BLaER1 treated with 17β-estradiol and CSF1 and Interleukin-3, amounts not matched to agents 10 nM and 100 nM (cell line): ENCODE data around the gene CD93.

Experiments used
- H3K27ac ChIP-seq, 11 experiments: shearing (Covaris generic); formaldehyde crosslinking; 2 replicates each; pipeline ENCODE4 v1.8.1; 2022
- H3K27me3 ChIP-seq, 11 experiments: shearing (Covaris generic); formaldehyde crosslinking; 2 replicates each; pipeline ENCODE4 v1.8.1; 2022
- H3K36me3 ChIP-seq, 11 experiments: shearing (Covaris generic); formaldehyde crosslinking; 2 replicates each; pipeline ENCODE4 v1.8.1; 2022
- H3K4me1 ChIP-seq, 10 experiments: shearing (Covaris generic); formaldehyde crosslinking; 2 replicates each; pipeline ENCODE4 v1.8.1; 2022
- H3K4me2 ChIP-seq, 11 experiments: shearing (Covaris generic); formaldehyde crosslinking; 2 replicates each; pipeline ENCODE4 v1.8.1; 2022
- H3K4me3 ChIP-seq, 10 experiments: shearing (Covaris generic); formaldehyde crosslinking; 2 replicates each; pipeline ENCODE4 v1.8.1; 2022
- H3K9ac ChIP-seq, 11 experiments: shearing (Covaris generic); formaldehyde crosslinking; 2 replicates each; pipeline ENCODE4 v1.8.1; 2022
- H3K9me3 ChIP-seq, 11 experiments: shearing (Covaris generic); formaldehyde crosslinking; replicated peaks in 1 of 11; 2 replicates each; pipeline ENCODE4 v1.8.1; 2022
- H4K20me1 ChIP-seq, 11 experiments: shearing (Covaris generic); formaldehyde crosslinking; 2 replicates each; pipeline ENCODE4 v1.8.1; 2022
- Cebpa-rat ChIP-seq, 11 experiments: shearing (Covaris generic); IDR thresholded peaks; 2 replicates each; pipeline ENCODE4 v1.8.1; 2022

CD93 gene

GRCh38 chr20:23118144-23118543, 32.0 kb upstream of the CD93 start:
- peaks cover 85 to 98% (median 96%) of the 10 kb centered on the region in 10 experiments for H3K4me1 ChIP-seq
- H3K4me3 ChIP-seq: peak overlapping the region in 7 of 10 experiments; percentile 45 to 70 (median 60); a peak in 13 of 20 replicates
- H3K4me2 ChIP-seq: peak overlapping the region; percentile 67 to 98 (median 89)
- peak overlapping the region; percentile 54 to 81 (median 75); a peak in 21 of 22 replicates for H3K9ac ChIP-seq
- peak overlapping the region; percentile 64 to 88 (median 81) for H3K27ac ChIP-seq
- no peaks in the 10 kb centered on the region for H4K20me1 ChIP-seq
- no peaks in the 10 kb centered on the region for H3K9me3 ChIP-seq
- H3K27me3 ChIP-seq: no peaks in the 10 kb centered on the region
- TF ChIP-seq Cebpa-rat (IDR thresholded peaks at IDR 0.05): no peak
- peaks cover 0 to 51% (median 0%) of the 10 kb centered on the region in 11 experiments; a peak in 6 of 22 replicates for H3K36me3 ChIP-seq

DNA sequence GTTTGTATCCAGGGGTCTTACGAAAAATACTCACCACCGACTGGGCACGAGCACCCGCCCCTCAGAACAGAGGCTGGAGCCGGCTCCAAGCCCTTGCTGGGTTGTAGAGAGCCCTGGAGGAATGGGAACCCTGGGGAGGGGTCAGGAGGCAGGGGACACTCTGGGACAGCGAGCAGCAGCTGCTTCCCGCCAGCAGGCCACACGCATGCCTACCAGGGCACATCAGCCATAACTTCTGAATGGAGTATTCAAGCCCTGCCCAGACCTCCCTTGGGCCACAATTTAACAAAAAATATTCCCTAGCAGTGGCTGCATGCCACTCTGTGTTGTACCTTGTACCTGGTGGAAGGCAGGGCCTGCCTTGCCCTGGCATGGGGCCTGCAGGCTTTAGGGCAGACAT, 31.6 kb upstream of the CD93 start:
- Histone ChIP-seq H3K4me1 (peaks cover 87 to 98% (median 96%) of the 10 kb centered on the region in 10 experiments), H3K27ac (peak overlapping the region; percentile 64 to 88 (median 81)), H3K4me2 (peak overlapping the region; percentile 67 to 98 (median 89)), H3K36me3 (peaks cover 0 to 55% (median 0%) of the 10 kb centered on the region in 11 experiments; a peak in 6 of 22 replicates), H3K9ac (peak overlapping the region; percentile 54 to 81 (median 75); a peak in 21 of 22 replicates), H3K9me3 (no peaks in the 10 kb centered on the region), H4K20me1 (no peaks in the 10 kb centered on the region), H3K27me3 (no peaks in the 10 kb centered on the region), H3K4me3 (peak overlapping the region in 7 of 10 experiments; percentile 45 to 70 (median 60); a peak in 13 of 20 replicates)
- no peak for TF ChIP-seq Cebpa-rat (IDR thresholded peaks at IDR 0.05)

DNA sequence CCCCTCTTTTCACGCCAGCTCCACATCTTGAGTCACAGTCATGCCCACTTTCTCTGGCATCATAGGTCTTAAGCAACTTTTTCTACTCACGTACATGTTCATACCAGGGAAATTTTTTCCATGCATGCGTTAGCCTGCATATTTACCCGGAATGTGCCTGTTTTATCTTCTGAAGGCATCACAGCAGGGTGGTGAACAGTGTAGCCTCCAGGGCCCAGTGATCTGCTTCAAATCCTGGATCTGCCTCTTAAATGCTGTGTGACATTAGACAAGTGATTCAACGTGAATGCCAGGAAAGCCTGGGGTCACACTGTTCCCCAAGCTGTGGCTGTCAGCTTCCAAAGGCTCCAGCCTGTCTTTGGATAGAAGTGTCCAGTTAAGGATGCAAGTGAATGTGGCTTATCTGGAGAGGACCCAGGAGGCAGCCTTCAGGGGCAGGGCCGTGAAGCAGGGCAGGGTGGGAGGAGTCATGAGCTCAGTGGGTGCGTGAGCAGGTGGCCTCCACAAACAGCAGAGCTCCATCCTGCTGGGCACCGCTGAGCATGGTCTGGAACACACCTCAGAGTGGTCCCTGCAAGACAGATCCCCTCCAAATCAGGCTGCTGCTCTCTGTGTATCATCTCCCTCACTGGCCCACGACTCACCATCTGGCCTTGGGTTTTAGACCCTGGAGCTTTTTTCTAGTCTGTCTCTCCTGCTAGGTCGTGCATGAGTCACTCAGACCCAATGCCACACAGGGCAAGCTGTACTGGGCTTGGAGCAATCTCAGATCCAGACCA, 30.4 kb upstream of the CD93 start:
- Histone ChIP-seq H4K20me1 (no peaks in the 10 kb centered on the region), H3K4me1 (peaks cover 90 to 100% (median 99%) of the 10 kb centered on the region in 10 experiments), H3K4me3 (peak overlapping the region in 5 of 10 experiments; percentile 55 to 70 (median 61); a peak in 10 of 20 replicates), H3K27me3 (no peaks in the 10 kb centered on the region), H3K9ac (peak overlapping the region in 10 of 11 experiments; percentile 32 to 81 (median 70); a peak in 15 of 22 replicates), H3K36me3 (peaks cover 0 to 58% (median 0%) of the 10 kb centered on the region in 11 experiments; a peak in 6 of 22 replicates), H3K4me2 (peak overlapping the region; percentile 67 to 98 (median 89)), H3K27ac (peak overlapping the region; percentile 23 to 88 (median 78); a peak in 20 of 22 replicates), H3K9me3 (no peaks in the 10 kb centered on the region)
- TF ChIP-seq Cebpa-rat (IDR thresholded peaks at IDR 0.05): no peak

- Histone ChIP-seq H3K9ac (peak overlapping the region in 10 of 11 experiments; percentile 32 to 81 (median 70); a peak in 14 of 22 replicates), H3K27me3 (no peaks in the 10 kb centered on the region), H3K9me3 (no peaks in the 10 kb centered on the region), H3K27ac (peak overlapping the region; percentile 23 to 88 (median 78); a peak in 19 of 22 replicates), H3K4me1 (peaks cover 91 to 100% (median 100%) of the 10 kb centered on the region in 10 experiments), H3K36me3 (peaks cover 0 to 58% (median 0%) of the 10 kb centered on the region in 11 experiments; a peak in 6 of 22 replicates), H3K4me2 (peak overlapping the region; percentile 67 to 98 (median 89); a peak in 21 of 22 replicates), H4K20me1 (no peaks in the 10 kb centered on the region; a peak in 1 of 22 replicates), H3K4me3 (peak overlapping the region in 5 of 10 experiments; percentile 55 to 70 (median 61); a peak in 8 of 20 replicates)
- peak; percentile 22 to 84 (median 65); a peak in 15 of 22 replicates for TF ChIP-seq Cebpa-rat (IDR thresholded peaks at IDR 0.05)
Observed at GRCh38 chr20:23115822-23116221, 29.7 kb upstream of the CD93 start.

GRCh38 chr20:23114448-23115082, 28.4 kb upstream of the CD93 start:
- TF ChIP-seq Cebpa-rat (IDR thresholded peaks at IDR 0.05): no peak
- Histone ChIP-seq H3K4me1 (peaks cover 84 to 99% (median 94%) of the 10 kb centered on the region in 10 experiments), H3K36me3 (peaks cover 0 to 58% (median 0%) of the 10 kb centered on the region in 11 experiments; a peak in 6 of 22 replicates), H4K20me1 (no peaks in the 10 kb centered on the region; a peak in 1 of 22 replicates), H3K27me3 (no peaks in the 10 kb centered on the region), H3K9me3 (no peaks in the 10 kb centered on the region), H3K9ac (peak overlapping the region in 8 of 11 experiments; percentile 12 to 61 (median 42); a peak in 11 of 22 replicates), H3K4me2 (peak overlapping the region; percentile 21 to 97 (median 84); a peak in 21 of 22 replicates), H3K4me3 (peak overlapping the region in 3 of 10 experiments; percentile 35 to 70 (median 61); a peak in 6 of 20 replicates), H3K27ac (peak overlapping the region; percentile 6 to 88 (median 78); a peak in 18 of 22 replicates)

- H3K27ac ChIP-seq: peak overlapping the region; percentile 13 to 88 (median 78); a peak in 18 of 22 replicates
- H4K20me1 ChIP-seq: no peaks in the 10 kb centered on the region; a peak in 1 of 22 replicates
- no peaks in the 10 kb centered on the region for H3K9me3 ChIP-seq
- H3K27me3 ChIP-seq: no peaks in the 10 kb centered on the region
- no peak for TF ChIP-seq Cebpa-rat (IDR thresholded peaks at IDR 0.05)
- H3K36me3 ChIP-seq: peaks cover 0 to 58% (median 0%) of the 10 kb centered on the region in 11 experiments; a peak in 6 of 22 replicates
- H3K4me1 ChIP-seq: peaks cover 79 to 99% (median 92%) of the 10 kb centered on the region in 10 experiments
- H3K9ac ChIP-seq: peak overlapping the region in 8 of 11 experiments; percentile 12 to 51 (median 34); a peak in 8 of 22 replicates
- H3K4me3 ChIP-seq: no peak overlapping the region
- H3K4me2 ChIP-seq: peak overlapping the region; percentile 71 to 97 (median 84); a peak in 21 of 22 replicates
Observed at GRCh38 chr20:23114018-23114417, 27.9 kb upstream of the CD93 start.

DNA sequence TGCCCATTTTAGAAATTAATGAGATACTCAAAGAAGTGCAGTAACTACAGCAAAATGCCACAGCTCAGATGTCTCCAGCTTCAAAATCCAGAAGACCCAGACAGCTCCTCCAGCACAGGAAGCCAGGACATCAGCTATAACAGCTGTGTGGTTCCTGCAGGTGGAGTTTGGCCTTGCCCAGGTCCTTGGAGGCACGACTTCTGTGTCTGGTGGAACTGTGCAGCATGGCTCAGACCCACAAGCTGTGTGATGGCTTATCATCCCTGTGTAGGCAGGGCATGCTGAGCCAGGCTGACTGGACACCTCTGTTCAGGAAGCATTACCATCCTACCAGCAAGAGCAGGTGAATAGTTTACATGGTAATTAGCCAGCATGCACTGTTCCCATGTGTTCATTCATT, 26.5 kb upstream of the CD93 start:
- Histone ChIP-seq H3K36me3 (peaks cover 0 to 47% (median 0%) of the 10 kb centered on the region in 11 experiments; a peak in 6 of 22 replicates), H3K9me3 (no peaks in the 10 kb centered on the region), H3K4me2 (peak overlapping the region; percentile 71 to 97 (median 84)), H3K4me1 (peaks cover 64 to 97% (median 79%) of the 10 kb centered on the region in 10 experiments), H3K9ac (peak overlapping the region in 7 of 11 experiments; percentile 8 to 54 (median 40); a peak in 8 of 22 replicates), H3K27me3 (no peaks in the 10 kb centered on the region), H3K27ac (peak overlapping the region in 6 of 11 experiments; percentile 23 to 85 (median 48); a peak in 7 of 22 replicates), H3K4me3 (no peak overlapping the region), H4K20me1 (no peaks in the 10 kb centered on the region; a peak in 1 of 22 replicates)
- no peak for TF ChIP-seq Cebpa-rat (IDR thresholded peaks at IDR 0.05)

GRCh38 chr20:23111944-23112342, 25.8 kb upstream of the CD93 start:
- peaks cover 0 to 41% (median 0%) of the 10 kb centered on the region in 11 experiments; a peak in 6 of 22 replicates for H3K36me3 ChIP-seq
- no peaks in the 10 kb centered on the region; a peak in 1 of 22 replicates for H4K20me1 ChIP-seq
- no peak overlapping the region for H3K4me3 ChIP-seq
- H3K27me3 ChIP-seq: no peaks in the 10 kb centered on the region
- peak overlapping the region in 8 of 11 experiments; percentile 4 to 54 (median 33); a peak in 9 of 22 replicates for H3K9ac ChIP-seq
- peaks cover 58 to 97% (median 77%) of the 10 kb centered on the region in 10 experiments for H3K4me1 ChIP-seq
- H3K9me3 ChIP-seq: no peaks in the 10 kb centered on the region
- peak overlapping the region; percentile 71 to 97 (median 84) for H3K4me2 ChIP-seq
- H3K27ac ChIP-seq: peak overlapping the region in 10 of 11 experiments; percentile 10 to 85 (median 40); a peak in 16 of 22 replicates
- TF ChIP-seq Cebpa-rat (IDR thresholded peaks at IDR 0.05): no peak
